HepG2 (cell line): ENCODE data around the gene CCDC142. TPM values are rescaled to one million over a fixed set of nuclear protein-coding genes. Genes with fewer than 3 reads are reported as not detected.
A peak's percentile ranks its signal among the peaks of the same experiment; 100 is the strongest.

ENCODE experiments used
- HES4 ChIP-seq: sonication (generic); formaldehyde crosslinking; IDR thresholded peaks from 2 replicates; pipeline ENCODE4 v1.9.0; 2021; ENCODE audit warnings: mild to moderate bottlenecking, missing genetic modification reagents, borderline replicate concordance
- PPARG ChIP-seq: conservative IDR thresholded peaks from 2 replicates; pipeline ENCODE4 v1.6.1; 2016; ENCODE audit warnings: missing biosample characterization, missing genetic modification reagents
- RFX5 ChIP-seq: IDR thresholded peaks from 2 replicates; pipeline ENCODE4 v1.6.1; 2011; ENCODE audit warnings: low read depth, low read length, improper control_type of control experiment
- ZC3H13 ChIP-seq: sonication (generic); formaldehyde crosslinking; IDR thresholded peaks from 2 replicates; pipeline ENCODE4 v1.8.1; 2023; ENCODE audit warnings: mild to moderate bottlenecking, missing genetic modification reagents, moderate library complexity
- ZKSCAN5 ChIP-seq: sonication (generic); formaldehyde crosslinking; IDR thresholded peaks from 2 replicates; pipeline ENCODE4 v1.5.1; 2020; ENCODE audit warnings: mild to moderate bottlenecking, missing genetic modification reagents
- ZNF850 ChIP-seq: sonication (generic); formaldehyde crosslinking; conservative IDR thresholded peaks from 2 replicates; pipeline ENCODE4 v1.9.0; 2021; ENCODE audit warnings: mild to moderate bottlenecking, missing genetic modification reagents
- polyA plus RNA-seq, 8 experiments: library from polyadenylated mRNA; depleted of rRNA in 3 of 8; stranded (reverse) in 7 of 8; unstranded in 1 of 8; fragments of >200 nt; fragmentation: Illumina TruSeq in 4 of 8; extraction: Trizol in 4 of 8; gene quantifications; 2 replicates each; pipeline versions ENCODE4 v1.2.1 to v1.2.3, GENCODE V29; 2011 to 2016; ENCODE audit warnings: low read depth in 4 of 8, missing spikeins in 1 of 8, mixed read lengths in 1 of 8; ENCODE audit not compliant: insufficient read depth in 1 of 8
- total RNA-seq, 5 experiments: library from RNA; depleted of rRNA; stranded (reverse); fragments of >200 nt; fragmentation: Illumina TruSeq; extraction: Trizol; gene quantifications; 2 replicates each; pipeline ENCODE4 v1.2.3, GENCODE V29; 2016; ENCODE audit warnings: low read depth in 1 of 5
- TF ChIP-seq, protein P1 (sequence below): sonication (generic); formaldehyde crosslinking; IDR thresholded peaks from 2 replicates; pipeline ENCODE4 v1.4.0; 2020; ENCODE audit warnings: mild to moderate bottlenecking, low read depth, missing genetic modification reagents

CCDC142 gene
- total and polyA plus RNA-seq, 2 of the 13 experiments (the other 11 are each of a cell fraction or from before 2014, with no cell fraction given) = 14.7 to 30.4 TPM

DNA sequence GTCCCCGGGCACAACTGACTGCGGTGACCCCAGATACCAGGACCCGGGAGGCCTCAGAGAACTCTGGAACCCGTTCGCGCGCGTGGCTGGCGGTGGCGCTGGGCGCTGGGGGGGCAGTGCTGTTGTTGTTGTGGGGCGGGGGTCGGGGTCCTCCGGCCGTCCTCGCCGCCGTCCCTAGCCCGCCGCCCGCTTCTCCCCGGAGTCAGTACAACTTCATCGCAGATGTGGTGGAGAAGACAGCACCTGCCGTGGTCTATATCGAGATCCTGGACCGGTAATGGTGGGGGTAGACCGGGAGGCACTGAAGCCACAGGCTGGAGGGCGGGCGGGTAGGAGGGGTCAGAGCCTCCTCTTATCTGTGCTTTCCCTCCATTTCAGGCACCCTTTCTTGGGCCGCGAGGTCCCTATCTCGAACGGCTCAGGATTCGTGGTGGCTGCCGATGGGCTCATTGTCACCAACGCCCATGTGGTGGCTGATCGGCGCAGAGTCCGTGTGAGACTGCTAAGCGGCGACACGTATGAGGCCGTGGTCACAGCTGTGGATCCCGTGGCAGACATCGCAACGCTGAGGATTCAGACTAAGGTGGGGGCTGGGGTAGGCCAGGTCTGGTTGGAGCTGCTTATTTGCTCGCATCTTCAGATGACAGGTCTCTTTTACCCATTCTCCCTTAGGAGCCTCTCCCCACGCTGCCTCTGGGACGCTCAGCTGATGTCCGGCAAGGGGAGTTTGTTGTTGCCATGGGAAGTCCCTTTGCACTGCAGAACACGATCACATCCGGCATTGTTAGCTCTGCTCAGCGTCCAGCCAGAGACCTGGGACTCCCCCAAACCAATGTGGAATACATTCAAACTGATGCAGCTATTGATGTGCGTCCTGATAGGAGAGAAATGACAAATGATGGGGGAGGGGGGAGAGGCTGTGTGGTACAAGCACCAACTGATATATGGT is 47.7 kb upstream of the CCDC142 start (continued):
- TF ChIP-seq ZC3H13 (CRISPR knock-in tag) (0 out of 2 replicates have a peak, but pooled peaks have one; percentile 17), PPARG (CRISPR knock-in tag) (no peak), HES4 (CRISPR knock-in tag) (0 out of 2 replicates have a peak, but pooled peaks have one; percentile 36), RFX5 (no peak), ZKSCAN5 (CRISPR knock-in tag) (0 out of 2 replicates have a peak, but pooled peaks have one; percentile 39), ZNF850 (CRISPR knock-in tag) (no peak; the same call in none of the 2 replicates)
- TF ChIP-seq, protein P1, sequence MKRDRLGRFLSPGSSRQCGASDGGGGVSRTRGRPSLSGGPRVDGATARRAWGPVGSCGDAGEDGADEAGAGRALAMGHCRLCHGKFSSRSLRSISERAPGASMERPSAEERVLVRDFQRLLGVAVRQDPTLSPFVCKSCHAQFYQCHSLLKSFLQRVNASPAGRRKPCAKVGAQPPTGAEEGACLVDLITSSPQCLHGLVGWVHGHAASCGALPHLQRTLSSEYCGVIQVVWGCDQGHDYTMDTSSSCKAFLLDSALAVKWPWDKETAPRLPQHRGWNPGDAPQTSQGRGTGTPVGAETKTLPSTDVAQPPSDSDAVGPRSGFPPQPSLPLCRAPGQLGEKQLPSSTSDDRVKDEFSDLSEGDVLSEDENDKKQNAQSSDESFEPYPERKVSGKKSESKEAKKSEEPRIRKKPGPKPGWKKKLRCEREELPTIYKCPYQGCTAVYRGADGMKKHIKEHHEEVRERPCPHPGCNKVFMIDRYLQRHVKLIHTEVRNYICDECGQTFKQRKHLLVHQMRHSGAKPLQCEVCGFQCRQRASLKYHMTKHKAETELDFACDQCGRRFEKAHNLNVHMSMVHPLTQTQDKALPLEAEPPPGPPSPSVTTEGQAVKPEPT (CRISPR knock-in tag) = no peak
- TF ChIP-seq, all 625 proteins: peak for 27
